OCI-LY7 (cell line): Measurements from ENCODE around the gene RPL18. TPM values are rescaled to one million over a fixed set of nuclear protein-coding genes. Genes with fewer than 3 reads are reported as not detected.
A peak's percentile ranks its signal among the peaks of the same experiment; 100 is the strongest.

Experiments used
- BruUV-seq: library from RNA; stranded (reverse); fragments of 400-500 nt; replicated peaks from 2 replicates; lab custom pipeline; 2021; lab: Mats Ljungman, UMichigan
- CTCF ChIA-PET: fragments of 300-600 bp; sonication (Branson Sonifier 250); formaldehyde crosslinking; loops from one replicate; lab custom pipeline; 2022; ENCODE audit warnings: antibody characterized with exemption; ENCODE audit not compliant: unreplicated experiment; lab: Charles Lee
- POLR2A ChIA-PET: fragments of 300-600 bp; sonication (Branson Sonifier 250); formaldehyde crosslinking; loops from one replicate; lab custom pipeline; 2022; ENCODE audit warnings: antibody characterized with exemption; lab: Charles Lee
- DNase-seq: peaks from one replicate; pipeline ENCODE4 v3.0.0-alpha.2; 2015; ENCODE audit warnings: low spot score
- H2AFZ ChIP-seq: fragments of 200-600 bp; sonication (generic), shearing (Covaris generic); 2 replicates; pipeline ENCODE4 v1.6.1; 2014; ENCODE audit warnings: mild to moderate bottlenecking, antibody characterized with exemption, low read length, moderate library complexity
- H3K27ac ChIP-seq: fragments of 200-600 bp; sonication (generic); 2 replicates; pipeline ENCODE4 v1.5.1; 2014; ENCODE audit warnings: mixed run types, low read depth, mild to moderate bottlenecking, moderate library complexity, low read length, inconsistent platforms; ENCODE audit not compliant: poor library complexity, severe bottlenecking
- H3K36me3 ChIP-seq: fragments of 200-600 bp; sonication (generic); 2 replicates; pipeline ENCODE4 v1.6.1; 2014; ENCODE audit warnings: mild to moderate bottlenecking, antibody characterized with exemption, low read length, moderate library complexity, mixed read lengths; ENCODE audit not compliant: insufficient read depth
- H3K4me1 ChIP-seq: fragments of 200-600 bp; sonication (generic); 2 replicates; pipeline ENCODE4 v1.5.1; 2014; ENCODE audit warnings: mild to moderate bottlenecking, low read length; ENCODE audit not compliant: insufficient read depth, poor library complexity, severe bottlenecking
- H3K4me2 ChIP-seq: fragments of 200-600 bp; sonication (generic); 2 replicates; pipeline ENCODE4 v1.6.1; 2014; ENCODE audit warnings: mild to moderate bottlenecking, low read length
- H3K4me3 ChIP-seq: fragments of 200-600 bp; sonication (generic); 2 replicates; pipeline ENCODE4 v1.5.1; 2014; ENCODE audit warnings: mild to moderate bottlenecking, low read depth, low read length; ENCODE audit not compliant: poor library complexity, severe bottlenecking
- H3K79me2 ChIP-seq: fragments of 200-600 bp; sonication (generic); 2 replicates; pipeline ENCODE4 v1.6.1; 2016; ENCODE audit warnings: low read depth, mild to moderate bottlenecking, low read length, moderate library complexity, mixed read lengths; ENCODE audit not compliant: insufficient read depth
- H3K9me2 ChIP-seq: fragments of 200-600 bp; sonication (generic); 2 replicates; pipeline ENCODE4 v1.6.1; 2016; ENCODE audit warnings: mild to moderate bottlenecking, low read length, mixed read lengths; ENCODE audit not compliant: insufficient read depth
- H3K9me3 ChIP-seq: fragments of 200-600 bp; sonication (generic); 2 replicates; pipeline ENCODE4 v1.6.1; 2014; ENCODE audit warnings: mild to moderate bottlenecking, mixed run types, low read length, mixed read lengths
- H4K20me1 ChIP-seq: fragments of 200-600 bp; sonication (generic); 2 replicates; pipeline ENCODE4 v1.6.1; 2014; ENCODE audit warnings: mild to moderate bottlenecking, antibody characterized with exemption, low read length, moderate library complexity, mixed read lengths; ENCODE audit not compliant: insufficient read depth
- EZH2phosphoT487 ChIP-seq: fragments of 200-600 bp; sonication (generic); IDR thresholded peaks from 2 replicates; pipeline ENCODE4 v1.6.1; 2018; ENCODE audit warnings: low read depth, borderline replicate concordance, mild to moderate bottlenecking, mixed run types, antibody characterized with exemption, low read length, moderate library complexity, mixed read lengths
- intact Hi-C: fragments of 100-400 bp; cut with micrococcal nuclease; formaldehyde crosslinking; loops from one replicate; pipeline ENCODE4 v1.10.0; 2022; ENCODE audit not compliant: unreplicated experiment
- total RNA-seq, 2 experiments: library from RNA; depleted of rRNA in 1 of 2; stranded (reverse); fragments of >200 nt in 1 of 2; shearing (Covaris generic) in 1 of 2; gene quantifications; 2 replicates each; pipeline ENCODE4 v1.2.3, GENCODE V29; 2014 to 2022
- TF ChIP-seq, protein P1 (sequence below): fragments of 200-600 bp; sonication (generic); conservative IDR thresholded peaks from 2 replicates; pipeline ENCODE4 v1.5.1; 2014; ENCODE audit warnings: mild to moderate bottlenecking, antibody characterized with exemption, low read length, moderate library complexity, mixed read lengths

RPL18 gene
- total RNA-seq, 2 experiments from 2014 or later = 1,333 to 5,064 TPM

DNA sequence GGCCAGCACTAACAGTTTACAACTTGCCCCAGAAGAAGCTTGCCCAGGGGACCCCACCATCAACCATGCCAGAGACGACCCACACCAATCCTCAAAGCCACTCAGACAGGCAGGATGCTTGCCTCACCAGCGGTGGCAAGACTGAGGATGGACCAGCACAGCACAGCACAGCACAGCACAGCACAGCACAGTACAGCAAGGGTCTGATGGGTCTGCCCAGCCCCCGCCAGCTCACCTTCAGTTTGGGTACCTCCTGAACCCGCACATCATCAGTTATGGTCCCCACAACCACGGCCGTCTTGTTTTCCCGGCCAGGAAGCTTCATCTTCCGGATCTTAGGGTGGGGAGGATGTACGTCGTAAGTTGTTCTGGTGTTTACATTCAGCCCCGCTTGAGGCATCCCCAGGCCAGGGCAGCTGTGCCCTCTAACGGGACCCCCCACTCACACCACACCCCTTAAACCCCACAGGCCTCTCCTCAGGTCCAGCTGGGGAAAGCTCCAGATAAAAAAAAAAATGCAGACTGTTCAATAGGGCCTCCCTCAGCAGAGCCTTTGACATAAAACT is 2.4 kb downstream of the RPL18 start:
- H3K4me1 ChIP-seq = peaks cover 47% of the 10 kb centered on the region
- peaks cover 73% of the 10 kb centered on the region for H3K36me3 ChIP-seq
- H3K9me2 ChIP-seq = no peaks in the 10 kb centered on the region
- H3K27ac ChIP-seq = peak overlapping the region; percentile 72
- H4K20me1 ChIP-seq = peaks cover 27% of the 10 kb centered on the region
- no peak overlapping the region for H2AFZ ChIP-seq
- POLR2A ChIA-PET = interaction anchor here (1.0 kb wide), 1 partner anchor 18 kb away, joined by 3 read pairs; no protein-coding TSS in a partner anchor
- peaks cover 41% of the 10 kb centered on the region for H3K79me2 ChIP-seq
- H3K4me2 ChIP-seq = peak overlapping the region; percentile 93
- TF ChIP-seq EZH2phosphoT487 = no peak
- TF ChIP-seq, protein P1, sequence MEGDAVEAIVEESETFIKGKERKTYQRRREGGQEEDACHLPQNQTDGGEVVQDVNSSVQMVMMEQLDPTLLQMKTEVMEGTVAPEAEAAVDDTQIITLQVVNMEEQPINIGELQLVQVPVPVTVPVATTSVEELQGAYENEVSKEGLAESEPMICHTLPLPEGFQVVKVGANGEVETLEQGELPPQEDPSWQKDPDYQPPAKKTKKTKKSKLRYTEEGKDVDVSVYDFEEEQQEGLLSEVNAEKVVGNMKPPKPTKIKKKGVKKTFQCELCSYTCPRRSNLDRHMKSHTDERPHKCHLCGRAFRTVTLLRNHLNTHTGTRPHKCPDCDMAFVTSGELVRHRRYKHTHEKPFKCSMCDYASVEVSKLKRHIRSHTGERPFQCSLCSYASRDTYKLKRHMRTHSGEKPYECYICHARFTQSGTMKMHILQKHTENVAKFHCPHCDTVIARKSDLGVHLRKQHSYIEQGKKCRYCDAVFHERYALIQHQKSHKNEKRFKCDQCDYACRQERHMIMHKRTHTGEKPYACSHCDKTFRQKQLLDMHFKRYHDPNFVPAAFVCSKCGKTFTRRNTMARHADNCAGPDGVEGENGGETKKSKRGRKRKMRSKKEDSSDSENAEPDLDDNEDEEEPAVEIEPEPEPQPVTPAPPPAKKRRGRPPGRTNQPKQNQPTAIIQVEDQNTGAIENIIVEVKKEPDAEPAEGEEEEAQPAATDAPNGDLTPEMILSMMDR = no peak
- no peak for DNase-seq
- CTCF ChIA-PET = no interaction called here
- BruUV-seq = no TSS peak
- no peaks in the 10 kb centered on the region for H3K9me3 ChIP-seq
- intact Hi-C loops = no loop called here
- peak overlapping the region; percentile 88 for H3K4me3 ChIP-seq

DNA sequence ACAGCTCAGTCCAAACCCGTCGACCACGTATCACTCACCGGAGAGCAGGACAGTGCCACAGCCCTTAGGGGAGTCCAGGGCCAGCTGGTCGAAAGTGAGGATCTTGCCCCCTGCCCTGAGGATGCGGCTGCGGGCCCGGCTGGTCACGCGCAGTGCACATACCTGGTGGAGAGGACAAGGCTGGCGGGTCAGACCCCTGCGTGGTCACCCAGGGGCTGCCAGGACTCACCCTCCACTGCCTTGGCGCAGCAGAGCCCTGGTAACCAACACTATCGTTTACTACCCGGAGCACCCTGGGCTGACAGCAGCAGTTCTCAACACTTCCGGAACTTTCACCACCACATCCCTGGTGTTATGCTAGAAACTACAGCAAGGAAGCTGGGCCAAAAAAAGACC is 2.9 kb downstream of the RPL18 start:
- no peak for DNase-seq

More for the DNA sequence above, 2.9 kb downstream of the RPL18 start:
- no TSS peak for BruUV-seq
- Histone ChIP-seq H3K27ac (peak overlapping the region; percentile 72), H2AFZ (no peak overlapping the region), H3K9me2 (no peaks in the 10 kb centered on the region), H3K79me2 (peaks cover 41% of the 10 kb centered on the region), H3K4me1 (peaks cover 43% of the 10 kb centered on the region), H4K20me1 (peaks cover 27% of the 10 kb centered on the region), H3K4me2 (peak overlapping the region; percentile 93), H3K9me3 (no peaks in the 10 kb centered on the region), H3K36me3 (peaks cover 70% of the 10 kb centered on the region), H3K4me3 (peak overlapping the region; percentile 88)
- no peak for TF ChIP-seq EZH2phosphoT487
- TF ChIP-seq, protein P1 = no peak
- intact Hi-C loops = no loop called here
- ChIA-PET CTCF (no interaction called here), POLR2A (interaction anchor here (1.0 kb wide), 1 partner anchor 18 kb away, joined by 3 read pairs; no protein-coding TSS in a partner anchor)
